Measurements from ENCODE around the gene B3GNT7. TPM values are rescaled to one million over a fixed set of nuclear protein-coding genes. Genes with fewer than 3 reads are reported as not detected.
"Not testable (repeated sequence)": the region's sequence is repeated elsewhere in the genome, so short reads cannot be mapped to it uniquely, and the experiment has no call there.

B3GNT7 gene
- total and polyA plus RNA-seq, 7 donors = 2.9 to 40.9 (median 5.0) TPM

GRCh38 chr2:231399046-231399852 is 3.7 kb downstream of the B3GNT7 start:
- no peak for TF ChIP-seq EP300 (IDR thresholded peaks at IDR 0.05)
- TF ChIP-seq POLR2A (IDR thresholded peaks at IDR 0.05) = no peak
- no peak for TF ChIP-seq POLR2AphosphoS5 (IDR thresholded peaks at IDR 0.05)
- no peak for TF ChIP-seq CTCF (IDR thresholded peaks at IDR 0.05)
- Histone ChIP-seq H3K4me3 (peak overlapping the region in 1 of 4 donors; percentile 4), H3K36me3 (no peaks in the 10 kb centered on the region), H3K4me1 (peaks cover 0 to 35% (median 27%) of the 10 kb centered on the region in 4 donors), H3K9me3 (no peaks in the 10 kb centered on the region), H3K27me3 (peaks cover 9 to 24% (median 22%) of the 10 kb centered on the region in 3 donors), H3K27ac (peak overlapping the region in 3 of 4 donors; percentile 60 to 65 (median 62))
- WGBS, 2 donors = 88 to 90% methylated on average over 23 of the region's 23 CpGs
- DNase-seq = no peak
- intact Hi-C loops (cut with DNase I) = no loop called here

- peak overlapping the region in 3 of 4 donors; percentile 60 to 65 (median 62) for H3K27ac ChIP-seq
- no peaks in the 10 kb centered on the region for H3K9me3 ChIP-seq
- WGBS, 2 donors = 27 to 61% methylated on average over 12 of the region's 12 CpGs
- no peaks in the 10 kb centered on the region for H3K36me3 ChIP-seq
- H3K27me3 ChIP-seq = peaks cover 9 to 15% (median 15%) of the 10 kb centered on the region in 3 donors
- DNase-seq = no peak
- H3K4me3 ChIP-seq = peak overlapping the region in 1 of 4 donors; percentile 4
- peaks cover 0 to 33% (median 25%) of the 10 kb centered on the region in 4 donors for H3K4me1 ChIP-seq
- TF ChIP-seq CTCF (IDR thresholded peaks at IDR 0.05) (peak in 1 of 4 experiments; percentile 10), POLR2AphosphoS5 (IDR thresholded peaks at IDR 0.05) (no peak)
- intact Hi-C loops (cut with DNase I) = no loop called here
Measured at GRCh38 chr2:231399853-231400680, 4.6 kb downstream of the B3GNT7 start.

- 37 to 56% methylated on average over 8 of the region's 8 CpGs for whole genome bisulfite sequencing, 2 donors
- H3K4me3 ChIP-seq; H3K36me3 ChIP-seq; H3K27me3 ChIP-seq; H3K9me3 ChIP-seq; DNase-seq; intact Hi-C loops (cut with DNase I): not testable (repeated sequence)
- Histone ChIP-seq H3K27ac (peak overlapping the region in 3 of 4 donors; percentile 60 to 65 (median 62)), H3K4me1 (peaks cover 0 to 31% (median 19%) of the 10 kb centered on the region in 4 donors)
- TF ChIP-seq CTCF (IDR thresholded peaks at IDR 0.05) = peak in 1 of 4 experiments; percentile 9
Measured at GRCh38 chr2:231400681-231401080, 5.2 kb downstream of the B3GNT7 start.

GRCh38 chr2:231401101-231401500 is 5.6 kb downstream of the B3GNT7 start:
- peak overlapping the region in 1 of 4 donors; percentile 65 for H3K27ac ChIP-seq
- H3K36me3 ChIP-seq; H3K9me3 ChIP-seq; intact Hi-C loops (cut with DNase I); H3K4me3 ChIP-seq; H3K27me3 ChIP-seq; DNase-seq: not testable (repeated sequence)
- H3K4me1 ChIP-seq = peaks cover 0 to 30% (median 16%) of the 10 kb centered on the region in 4 donors
- WGBS, 2 donors = 90% methylated on average over 23 of the region's 23 CpGs

- not testable (repeated sequence) for H3K27me3 ChIP-seq, H3K27ac ChIP-seq, DNase-seq
Measured at GRCh38 chr2:231403421-231404182, 8.1 kb downstream of the B3GNT7 start.

GRCh38 chr2:231404183-231404578 is 8.7 kb downstream of the B3GNT7 start:
- H3K4me3 ChIP-seq; H3K9me3 ChIP-seq; H3K27ac ChIP-seq; DNase-seq; intact Hi-C loops (cut with DNase I); H3K36me3 ChIP-seq; H3K27me3 ChIP-seq: not testable (repeated sequence)
- H3K4me1 ChIP-seq = peaks cover 0 to 23% (median 14%) of the 10 kb centered on the region in 4 donors
- 96 to 97% methylated on average over 16 of the region's 16 CpGs for WGBS, 2 donors

More at GRCh38 chr2:231403421-231404182, 8.1 kb downstream of the B3GNT7 start:
- peaks cover 0 to 27% (median 15%) of the 10 kb centered on the region in 4 donors for H3K4me1 ChIP-seq
- H3K9me3 ChIP-seq; H3K4me3 ChIP-seq; H3K36me3 ChIP-seq; intact Hi-C loops (cut with DNase I): not testable (repeated sequence)
- WGBS, 2 donors = 72 to 80% methylated on average over 14 of the region's 14 CpGs
